HG03521 (cell line): ENCODE results near the gene KRT32.
"Not testable (repeated sequence)": the region's sequence is repeated elsewhere in the genome, so short reads cannot be mapped to it uniquely, and the experiment has no call there.

Experiments used
- ATAC-seq: cut with Tn5 transposase; IDR thresholded peaks from one replicate; pipeline ENCODE4 v1.9.1; 2021; ENCODE audit warnings: mild to moderate bottlenecking, moderate library complexity; ENCODE audit not compliant: unreplicated experiment

The KRT32 gene

GRCh38 chr17:41433586-41433985, 33.6 kb downstream of the KRT32 start:
- ATAC-seq = no peak

- ATAC-seq = not testable (repeated sequence)
These were observed 36.8 kb downstream of the KRT32 start for GRCh38 chr17:41430376-41430775.

GRCh38 chr17:41429667-41430066, 37.5 kb downstream of the KRT32 start:
- ATAC-seq = no peak

DNA sequence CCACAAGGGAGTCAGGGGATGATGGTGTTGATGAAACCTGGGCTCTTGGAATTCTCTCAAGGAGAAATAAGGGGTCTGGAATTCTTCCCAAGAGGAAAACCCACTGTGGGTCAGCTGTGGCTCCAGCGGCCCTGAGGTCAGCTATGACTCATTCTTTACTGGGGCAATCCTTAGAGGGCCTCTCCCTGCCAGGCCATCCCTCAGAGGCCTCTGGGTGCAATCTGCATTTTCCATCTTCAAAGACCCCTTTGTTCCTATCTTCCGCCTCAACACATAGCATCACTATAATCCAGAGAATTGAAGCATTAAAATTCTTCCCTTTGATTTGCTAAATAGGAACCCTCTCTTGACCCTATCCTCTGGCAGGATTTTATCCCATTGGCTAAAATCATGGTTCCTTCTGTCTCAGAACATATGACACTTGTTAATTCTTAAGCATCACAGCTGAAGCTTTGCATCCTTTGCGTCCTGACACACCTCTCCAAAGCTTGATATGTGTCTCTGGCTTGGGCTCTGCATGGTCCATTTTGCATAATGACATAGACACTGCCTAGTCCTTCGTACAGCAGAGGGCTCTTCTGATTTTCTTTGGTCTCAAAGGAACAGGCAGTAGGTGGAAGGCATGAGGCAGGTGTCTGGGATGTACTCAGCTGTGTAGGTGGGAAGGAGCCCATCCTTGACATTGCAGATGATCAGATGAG, 38.4 kb downstream of the KRT32 start:
- ATAC-seq = no peak

DNA sequence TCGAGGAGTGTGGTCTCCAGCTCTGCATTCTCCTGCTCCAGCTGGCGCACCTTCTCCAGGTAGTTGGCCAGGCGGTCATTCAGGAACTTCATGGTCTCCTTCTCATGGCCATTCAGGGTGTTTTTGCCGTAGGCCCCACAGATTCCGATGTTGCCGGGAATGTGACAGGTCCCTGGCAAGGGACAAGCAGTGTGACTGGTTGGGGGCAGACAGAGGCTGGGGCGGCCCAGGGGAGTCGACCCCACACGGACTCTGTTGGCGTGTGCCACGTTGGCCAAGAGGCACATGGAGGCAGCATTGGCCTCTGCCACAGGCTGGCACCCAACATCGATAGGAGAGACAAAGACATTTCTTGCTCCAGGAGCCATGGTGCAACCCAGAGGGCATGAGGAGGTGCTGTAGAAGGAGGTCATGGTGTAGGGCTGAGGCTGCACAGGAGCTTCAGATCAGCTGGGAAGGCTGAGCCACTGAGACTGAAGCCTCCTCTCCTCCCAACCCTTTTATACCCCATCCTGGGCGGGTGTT, 43.0 kb downstream of the KRT32 start, which contains the start of gene KRT37:
TSS of gene KRT37 (minus strand) at position 475 of the 525 bp plus-strand sequence. CDS start at position 413, 62 bp downstream.
- no peak for ATAC-seq

- not testable (repeated sequence) for ATAC-seq
These were observed 44.6 kb downstream of the KRT32 start for GRCh38 chr17:41422586-41422985.

DNA sequence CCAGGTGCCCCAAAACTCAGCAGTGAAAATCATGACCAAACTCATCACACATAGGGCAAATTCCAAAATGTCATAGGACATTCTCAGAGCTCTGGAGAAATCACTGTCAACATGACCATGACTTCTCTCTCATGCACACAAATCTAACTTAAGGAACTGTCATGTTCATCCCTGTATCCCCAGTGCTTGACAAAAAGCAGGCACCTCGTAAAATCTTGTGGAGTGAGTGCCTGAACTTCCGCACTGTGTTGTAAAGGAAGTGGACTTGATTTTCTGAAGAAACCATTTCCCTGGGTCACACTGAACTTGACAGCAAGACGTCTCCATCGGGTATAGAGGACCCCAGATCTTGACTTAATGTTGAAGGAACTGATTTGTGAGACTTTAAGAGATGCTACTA, 45.6 kb downstream of the KRT32 start:
- ATAC-seq = no peak

DNA sequence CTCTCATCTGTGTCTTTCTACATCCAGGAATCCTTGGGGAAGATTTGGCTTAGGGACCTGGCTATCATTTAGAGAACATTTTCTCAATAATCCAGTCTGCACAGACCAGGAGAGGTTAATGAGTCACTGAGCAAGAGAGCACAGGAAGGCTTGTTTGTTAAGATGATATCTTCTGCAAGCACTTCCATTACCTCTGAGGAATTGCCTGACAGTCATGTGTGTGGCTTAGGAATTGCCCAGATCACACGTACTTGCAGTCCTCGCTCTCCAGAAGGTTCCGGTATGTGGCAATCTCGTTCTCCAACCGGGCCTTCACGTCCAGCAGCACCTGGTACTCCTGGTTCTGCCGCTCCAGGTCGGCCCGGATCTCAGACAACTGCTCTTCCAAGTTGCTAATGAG, 46.1 kb downstream of the KRT32 start:
- ATAC-seq = no peak

DNA sequence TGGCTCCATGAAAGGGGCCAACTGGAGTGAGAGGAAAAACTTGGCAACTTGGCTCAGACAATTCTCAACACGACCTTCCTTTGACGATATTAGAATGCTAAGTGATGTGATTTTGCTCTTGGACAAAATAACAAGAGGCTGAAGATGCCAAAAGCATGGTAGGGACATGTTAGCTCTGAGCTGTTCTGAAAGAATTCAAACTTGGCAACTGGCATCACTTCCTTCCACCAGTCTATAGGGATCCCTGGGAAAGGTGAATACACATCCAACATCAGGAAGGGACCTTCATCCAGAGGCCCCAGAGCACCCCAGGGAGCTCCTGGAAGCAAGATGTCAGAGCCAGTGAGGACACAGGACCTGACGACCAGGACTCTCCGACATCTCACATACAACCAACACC, 47.1 kb downstream of the KRT32 start:
- no peak for ATAC-seq

GRCh38 chr17:41419716-41420115, 47.5 kb downstream of the KRT32 start:
- ATAC-seq = no peak

DNA sequence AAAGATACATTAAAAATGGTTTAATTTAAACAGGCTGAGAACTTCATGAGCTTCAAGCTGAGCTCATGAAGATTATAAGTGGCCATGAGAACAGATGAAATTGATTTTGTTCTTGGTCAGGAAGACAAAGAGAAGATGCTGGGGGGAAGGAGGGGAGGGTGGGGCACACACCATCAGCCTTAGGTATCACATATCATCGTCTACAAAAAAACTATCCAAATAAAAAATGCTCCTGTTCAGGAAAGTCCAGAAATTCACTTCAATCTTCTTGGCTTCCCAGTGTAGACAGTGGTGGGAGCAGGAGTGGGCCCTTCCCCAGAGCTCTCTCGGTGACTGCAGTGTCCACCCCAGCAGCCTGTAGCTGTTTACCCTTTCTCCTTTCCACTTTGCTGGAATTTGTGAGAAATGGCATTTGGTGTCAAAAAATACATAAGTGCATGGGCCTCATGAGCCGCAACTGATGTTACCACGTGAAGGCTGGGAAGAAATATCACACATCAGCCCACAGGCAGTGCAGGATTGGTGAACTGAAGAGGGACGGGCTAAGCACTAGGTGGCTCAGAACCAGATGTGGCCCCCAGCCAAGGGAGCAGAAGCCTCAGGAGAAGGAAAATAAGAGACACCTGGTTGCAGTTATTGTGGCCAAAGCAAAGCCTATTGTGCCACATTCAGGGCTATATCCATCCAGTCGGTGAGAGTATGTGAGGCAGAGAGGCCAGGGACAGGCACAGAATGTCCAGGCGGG, 48.9 kb downstream of the KRT32 start:
- no peak for ATAC-seq

GRCh38 chr17:41417576-41418015, 49.6 kb downstream of the KRT32 start:
- no peak for ATAC-seq

DNA sequence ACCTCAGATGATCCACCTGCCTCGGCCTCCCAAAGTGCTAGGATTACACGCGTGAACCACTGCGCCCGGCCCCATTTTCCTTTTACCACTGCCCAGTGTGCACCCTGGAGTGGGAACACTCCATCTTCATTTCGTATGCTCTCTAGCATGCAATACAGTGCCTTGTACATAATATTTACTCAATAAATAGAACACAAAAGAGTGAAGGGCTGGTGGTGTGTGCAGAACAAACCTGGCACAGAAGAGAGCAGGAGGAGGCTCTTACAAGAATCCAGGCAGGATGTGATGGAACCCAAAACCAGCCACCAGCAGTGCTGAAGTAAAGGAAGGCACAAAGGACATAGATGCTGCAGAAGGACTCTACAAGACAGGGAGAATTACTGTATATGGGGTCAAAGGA, 50.1 kb downstream of the KRT32 start:
- ATAC-seq = no peak

- no peak for ATAC-seq
These were observed 50.7 kb downstream of the KRT32 start for GRCh38 chr17:41416479-41416878.

DNA sequence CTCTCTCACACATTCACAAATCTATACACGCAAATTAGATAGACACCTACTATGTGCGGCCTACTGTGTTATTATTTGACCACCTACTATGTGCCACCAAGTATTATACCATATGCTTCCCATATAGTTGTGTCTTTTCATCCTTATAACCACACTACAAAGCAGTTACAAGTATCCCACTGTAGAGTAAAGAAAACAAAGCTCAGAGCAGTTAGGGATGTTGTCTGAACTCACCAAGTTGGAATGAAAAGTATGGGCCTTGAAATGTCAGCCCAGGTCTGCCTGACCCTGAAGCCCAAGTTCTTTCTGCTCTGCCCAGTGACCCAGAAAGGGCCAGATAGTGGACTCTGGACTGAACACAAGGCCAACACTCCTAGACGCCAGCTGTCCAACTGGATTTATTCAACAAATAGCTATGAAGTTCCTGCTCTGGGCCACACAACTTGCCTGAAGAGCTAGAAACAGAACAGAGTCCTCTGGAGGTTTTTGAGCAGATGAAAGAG, 51.3 kb downstream of the KRT32 start:
- no peak for ATAC-seq

DNA sequence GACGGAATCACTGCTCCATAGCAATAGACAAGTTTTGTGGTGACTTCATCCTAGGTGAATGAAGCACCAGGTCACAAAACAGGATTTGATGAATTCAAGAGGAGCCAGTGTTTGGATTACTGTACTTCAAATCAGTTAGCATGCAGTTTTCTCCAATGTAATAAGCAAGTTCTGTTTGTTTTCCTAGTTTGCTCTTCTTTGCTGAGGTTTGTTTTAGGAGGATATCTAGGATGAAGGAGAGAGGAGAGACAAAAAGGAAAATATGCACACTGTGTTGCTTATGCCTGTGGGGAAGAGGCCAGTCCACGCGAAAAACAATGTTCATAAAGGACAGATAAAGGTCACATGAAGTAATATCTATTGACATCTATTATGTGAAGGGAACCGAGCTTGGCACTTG, 51.8 kb downstream of the KRT32 start:
- ATAC-seq = no peak

DNA sequence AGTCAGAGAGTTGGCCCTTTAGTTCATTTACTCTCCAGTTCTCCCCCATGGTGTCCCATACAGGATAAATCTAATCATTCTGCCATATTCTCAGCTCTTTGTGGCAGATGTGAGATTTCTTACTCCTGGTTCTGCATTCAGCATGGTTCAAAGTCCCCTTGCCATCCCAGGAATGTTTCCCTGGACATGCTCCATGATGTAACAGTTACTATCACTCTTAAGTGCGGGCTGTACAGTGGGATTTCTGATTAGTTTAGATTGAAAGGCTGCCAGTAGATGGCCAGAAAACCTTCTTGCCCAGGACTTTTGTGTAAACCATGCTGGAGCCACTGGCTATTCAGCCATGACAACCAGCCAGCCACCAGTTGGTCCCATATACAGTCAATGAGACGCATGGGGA, 53.2 kb downstream of the KRT32 start:
- ATAC-seq = no peak

DNA sequence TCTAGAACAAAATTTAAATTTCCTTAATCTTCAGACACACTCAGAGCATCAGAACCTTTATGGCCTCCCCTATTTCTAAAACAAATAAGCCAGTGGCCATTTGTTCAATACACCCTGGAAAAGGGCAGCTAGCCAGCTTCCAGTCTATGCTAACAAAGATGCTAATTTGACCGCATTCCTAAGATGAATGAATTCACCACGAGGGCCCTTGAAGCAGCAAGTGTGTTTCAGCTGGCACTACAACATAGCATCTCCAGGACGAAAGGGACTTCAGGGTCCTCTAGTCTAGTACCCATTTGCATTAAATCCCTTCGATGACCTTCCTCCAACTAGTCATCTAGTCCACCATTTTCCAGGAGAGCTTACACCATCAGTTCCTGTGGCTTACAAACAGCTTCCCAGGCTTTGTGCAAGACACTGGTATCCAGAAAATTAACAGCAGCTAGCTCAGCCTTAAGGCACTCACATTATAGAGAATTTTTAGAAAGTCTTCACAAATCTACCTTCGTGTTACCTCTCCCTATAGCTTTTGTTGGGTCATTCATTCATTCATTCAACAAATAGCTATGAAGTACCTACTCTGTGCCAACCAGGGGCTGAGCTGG, 53.7 kb downstream of the KRT32 start:
- no peak for ATAC-seq

GRCh38 chr17:41411072-41411840, 55.9 kb downstream of the KRT32 start:
- no peak for ATAC-seq
